Measurements from ENCODE around the gene CAMSAP2. TPM values are rescaled to one million over a fixed set of nuclear protein-coding genes. Genes with fewer than 3 reads are reported as not detected.

Gene CAMSAP2
- total and polyA plus RNA-seq, 10 of the 15 experiments (the other 5 are each of a cell fraction or from before 2014, with no cell fraction given) = 3.9 to 19.8 (median 8.0) TPM

GRCh38 chr1:200903793-200904192 is 165.1 kb downstream of the CAMSAP2 start (continued):
- TF ChIP-seq ZZZ3 (IDR thresholded peaks at IDR 0.05; ENCODE audit: control insufficient read depth, insufficient read length, low read depth) = no peak
- TF ChIP-seq EGR1 (IDR thresholded peaks at IDR 0.05; ENCODE audit: borderline replicate concordance in 1 of 2, low read depth in 2 of 2, low read length in 2 of 2) = no peak
- TF ChIP-seq ATF2 (IDR thresholded peaks at IDR 0.05; ENCODE audit: low read length) = no peak
- TF ChIP-seq MYB (IDR thresholded peaks at IDR 0.05; ENCODE audit: borderline replicate concordance, low read depth, low read length) = no peak
- no peak for TF ChIP-seq SREBF1 (IDR thresholded peaks at IDR 0.05; ENCODE audit: low read length)
- no peak for TF ChIP-seq ZBTB40 (IDR thresholded peaks at IDR 0.05; ENCODE audit: borderline replicate concordance)

GRCh38 chr1:200904772-200905171 is 166.1 kb downstream of the CAMSAP2 start:
- no peaks in the 10 kb centered on the region for H3K79me2 ChIP-seq (ENCODE audit: control insufficient read depth, insufficient read depth, low read length)
- DNase-seq (ENCODE audit: low read depth, low spot score) = no peak
- H3K36me3 ChIP-seq (ENCODE audit: control insufficient read depth in 2 of 2, insufficient read depth in 2 of 2, low read length in 1 of 2) = peaks cover 0 to 20% of the 10 kb centered on the region in 2 experiments; a peak in 2 of 4 replicates
- intact Hi-C loops (cut with micrococcal nuclease; ENCODE audit: unreplicated experiment) (loop anchor here (5.0 kb wide), 2 partner anchors 37 to 277 kb away; no protein-coding TSS in a partner anchor), in situ Hi-C loops (cut with MboI) (loop anchor here (5.0 kb wide), 1 partner anchor 138 kb away; no protein-coding TSS in a partner anchor)
- H3K4me3 ChIP-seq = no peak overlapping the region
- ATAC-seq = no peak
- no peak overlapping the region for H3K4me2 ChIP-seq (ENCODE audit: control insufficient read depth, insufficient read depth)
- POLR2A ChIA-PET = interaction anchor here (0.9 to 6.3 kb wide), 6 partner anchors 8 to 277 kb away, joined by 3 to 60 read pairs (median 6); partner anchors contain the start of gene INAVA
- H3K27me3 ChIP-seq (replicated peaks in 1 of 2; ENCODE audit: control insufficient read depth in 2 of 2, insufficient read depth in 2 of 2, low read length in 1 of 2) = no peaks in the 10 kb centered on the region
- SMC1A ChIA-PET (ENCODE audit: uncharacterized antibody, unreplicated experiment) = interaction anchor here (1.0 to 11.7 kb wide), 10 partner anchors 12 to 283 kb away, joined by 3 to 193 read pairs (median 10); partner anchors contain the start of gene INAVA
- H3K9ac ChIP-seq (ENCODE audit: control insufficient read depth, insufficient read depth, low read length) = no peak overlapping the region
- H3K27ac ChIP-seq (ENCODE audit: control insufficient read depth, insufficient read depth) = no peak overlapping the region
- RAD21 ChIA-PET (ENCODE audit: unreplicated experiment) = interaction anchor here (1.4 to 5.5 kb wide), 8 partner anchors 8 to 283 kb away, joined by 4 to 53 read pairs (median 8); no protein-coding TSS in a partner anchor
- CTCF ChIA-PET = interaction anchor here (1.1 to 9.2 kb wide), 6 partner anchors 12 to 67 kb away, joined by 3 to 131 read pairs (median 3); partner anchors contain the start of gene INAVA
- H3K4me1 ChIP-seq (ENCODE audit: control insufficient read depth, insufficient read depth, low read length) = peaks cover 12% of the 10 kb centered on the region
- H3K9me3 ChIP-seq (replicated peaks; ENCODE audit: control insufficient read depth, insufficient read depth, low read length) = no peaks in the 10 kb centered on the region; the same call in 2 of the 3 replicates
- H2AFZ ChIP-seq (ENCODE audit: control insufficient read depth, low read depth, low read length) = no peak overlapping the region
- FAIRE-seq = no peak
- no peaks in the 10 kb centered on the region for H4K20me1 ChIP-seq (ENCODE audit: control insufficient read depth, insufficient read depth)
- BruUV-seq (replicated peaks) = no TSS peak
- TF ChIP-seq EED (IDR thresholded peaks at IDR 0.05; ENCODE audit: low read depth) = no peak
- no peak for TF ChIP-seq RBBP5 (conservative IDR thresholded peaks at IDR 0.05)
- TF ChIP-seq, protein P1, sequence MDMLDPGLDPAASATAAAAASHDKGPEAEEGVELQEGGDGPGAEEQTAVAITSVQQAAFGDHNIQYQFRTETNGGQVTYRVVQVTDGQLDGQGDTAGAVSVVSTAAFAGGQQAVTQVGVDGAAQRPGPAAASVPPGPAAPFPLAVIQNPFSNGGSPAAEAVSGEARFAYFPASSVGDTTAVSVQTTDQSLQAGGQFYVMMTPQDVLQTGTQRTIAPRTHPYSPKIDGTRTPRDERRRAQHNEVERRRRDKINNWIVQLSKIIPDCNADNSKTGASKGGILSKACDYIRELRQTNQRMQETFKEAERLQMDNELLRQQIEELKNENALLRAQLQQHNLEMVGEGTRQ (IDR thresholded peaks at IDR 0.05; ENCODE audit: borderline replicate concordance, low read depth, low read length) = no peak
- no peak for TF ChIP-seq SMC3 (IDR thresholded peaks at IDR 0.05; ENCODE audit: borderline replicate concordance, low read length)
- no peak for TF ChIP-seq ESRRA (IDR thresholded peaks at IDR 0.05; ENCODE audit: low read length)
- no peak for TF ChIP-seq NR2F1 (conservative IDR thresholded peaks at IDR 0.05)
- TF ChIP-seq ZNF622 (IDR thresholded peaks at IDR 0.05) = no peak
- TF ChIP-seq HDAC6 (IDR thresholded peaks at IDR 0.05; ENCODE audit: unreplicated experiment) = no peak

Data from GM12878 (cell line).